IMR-90 (cell line): ENCODE results near the gene RPUSD2. TPM values are rescaled to one million over a fixed set of nuclear protein-coding genes. Genes with fewer than 3 reads are reported as not detected.
A peak's percentile ranks its signal among the peaks of the same experiment; 100 is the strongest.

Source experiments
- ATAC-seq: fragments of 200-7000 bp; cut with Tn5 transposase; 2 replicates; pipeline ENCODE4 v1.9.1; 2020; ENCODE audit warnings: low read depth, mild to moderate bottlenecking, moderate library complexity
- BruUV-seq: library from RNA; stranded (reverse); fragments of 400-500 nt; replicated peaks from 2 replicates; lab custom pipeline; 2021; lab: Mats Ljungman, UMichigan
- CTCF ChIA-PET: fragments of 300-600 bp; formaldehyde crosslinking; extraction: SDS; loops from one replicate; lab custom pipeline; 2021; ENCODE audit warnings: antibody characterized with exemption; lab: Yijun Ruan, JAX
- POLR2A ChIA-PET: fragments of 300-600 bp; sonication (Branson Sonifier 250); formaldehyde crosslinking; loops from one replicate; lab custom pipeline; 2022; ENCODE audit warnings: antibody characterized with exemption; ENCODE audit not compliant: unreplicated experiment; lab: Charles Lee
- DNase-seq: peaks from one replicate; pipeline ENCODE4 v3.0.0; 2013
- H2AFZ ChIP-seq: replicated peaks from 2 replicates; pipeline ENCODE3; 2013; ENCODE audit warnings: low read length, mild to moderate bottlenecking; ENCODE audit not compliant: poor library complexity
- H2AK5ac ChIP-seq: 2 replicates; pipeline ENCODE4 v1.6.1; 2013; ENCODE audit warnings: low read depth, low read length, inconsistent platforms
- H2AK9ac ChIP-seq: replicated peaks from 2 replicates; pipeline ENCODE3; 2013; ENCODE audit warnings: mild to moderate bottlenecking, low read depth, low read length, moderate library complexity; ENCODE audit not compliant: poor library complexity
- H2BK120ac ChIP-seq: 2 replicates; pipeline ENCODE4 v1.6.1; 2013; ENCODE audit warnings: low read depth, low read length, inconsistent platforms
- H2BK15ac ChIP-seq: 3 replicates; pipeline ENCODE4 v1.6.1; 2013; ENCODE audit warnings: low read depth, low read length, inconsistent platforms
- H2BK20ac ChIP-seq: 2 replicates; pipeline ENCODE4 v1.6.1; 2013; ENCODE audit warnings: low read depth, mild to moderate bottlenecking, inconsistent platforms, low read length, moderate library complexity
- H2BK5ac ChIP-seq: 2 replicates; pipeline ENCODE4 v1.6.1; 2013; ENCODE audit warnings: mild to moderate bottlenecking, low read depth, low read length, inconsistent platforms; ENCODE audit not compliant: poor library complexity, severe bottlenecking
- H3K14ac ChIP-seq: replicated peaks from 2 replicates; pipeline ENCODE4 v1.6.1; 2013; ENCODE audit warnings: low read depth, low read length, inconsistent platforms
- H3K18ac ChIP-seq: 2 replicates; pipeline ENCODE4 v1.6.1; 2013; ENCODE audit warnings: low read depth, low read length, control low read depth
- H3K23ac ChIP-seq: 2 replicates; pipeline ENCODE4 v1.6.1; 2013; ENCODE audit warnings: low read depth, low read length, inconsistent platforms
- H3K27ac ChIP-seq: 2 replicates; pipeline ENCODE4 v1.5.1; 2013; ENCODE audit warnings: mild to moderate bottlenecking, control low read depth, low read length; ENCODE audit not compliant: insufficient read depth
- H3K27me3 ChIP-seq: 2 replicates; pipeline ENCODE4 v1.6.1; 2013; ENCODE audit warnings: low read length; ENCODE audit not compliant: control insufficient read depth, insufficient read depth
- H3K36me3 ChIP-seq: 2 replicates; pipeline ENCODE4 v1.6.1; 2013; ENCODE audit warnings: low read length, mixed read lengths; ENCODE audit not compliant: control insufficient read depth, insufficient read depth
- H3K4ac ChIP-seq: 2 replicates; pipeline ENCODE4 v1.6.1; 2013; ENCODE audit warnings: low read depth, low read length, inconsistent platforms
- H3K4me1 ChIP-seq: 2 replicates; pipeline ENCODE4 v1.6.1; 2013; ENCODE audit warnings: low read length, mixed read lengths; ENCODE audit not compliant: control insufficient read depth, insufficient read depth
- H3K4me2 ChIP-seq: 2 replicates; pipeline ENCODE4 v1.6.1; 2013; ENCODE audit warnings: low read depth, mild to moderate bottlenecking, control low read depth, low read length, moderate library complexity
- H3K4me3 ChIP-seq: 2 replicates; pipeline ENCODE4 v1.5.1; 2013; ENCODE audit warnings: low read depth, mild to moderate bottlenecking, control low read depth, low read length, moderate library complexity; ENCODE audit not compliant: insufficient read depth
- H3K56ac ChIP-seq: 2 replicates; pipeline ENCODE4 v1.6.1; 2013; ENCODE audit warnings: low read length, inconsistent platforms; ENCODE audit not compliant: insufficient read depth; ENCODE audit errors: extremely low read depth
- H3K79me1 ChIP-seq, 2 experiments: 2 replicates each; pipeline ENCODE4 v1.6.1; 2013; ENCODE audit warnings: low read length in 2 of 2, inconsistent platforms in 1 of 2, low read depth in 1 of 2
- H3K9ac ChIP-seq: 2 replicates; pipeline ENCODE4 v1.6.1; 2013; ENCODE audit warnings: low read depth, low read length, control low read depth
- H3K9me1 ChIP-seq: 2 replicates; pipeline ENCODE4 v1.6.1; 2013; ENCODE audit warnings: low read length, inconsistent platforms; ENCODE audit not compliant: insufficient read depth
- H3K9me3 ChIP-seq: 2 replicates; pipeline ENCODE4 v1.6.1; 2013; ENCODE audit warnings: low read length; ENCODE audit not compliant: control insufficient read depth, insufficient read depth
- H4K20me1 ChIP-seq: 2 replicates; pipeline ENCODE4 v1.6.1; 2013; ENCODE audit warnings: low read length, inconsistent platforms; ENCODE audit not compliant: insufficient read depth
- H4K5ac ChIP-seq: 2 replicates; pipeline ENCODE4 v1.6.1; 2013; ENCODE audit warnings: mild to moderate bottlenecking, low read depth, low read length, control low read depth
- H4K8ac ChIP-seq, 2 experiments: 2 replicates each; pipeline ENCODE4 v1.6.1; 2013; ENCODE audit warnings: low read depth in 2 of 2, low read length in 2 of 2, control low read depth in 1 of 2, inconsistent platforms in 1 of 2
- H4K91ac ChIP-seq: 2 replicates; pipeline ENCODE4 v1.6.1; 2013; ENCODE audit warnings: low read depth, low read length, inconsistent platforms; ENCODE audit not compliant: insufficient read depth
- CEBPB ChIP-seq: IDR thresholded peaks from 2 replicates; pipeline ENCODE4 v1.6.1; 2012; ENCODE audit warnings: low read depth, low read length, improper control_type of control experiment
- FOS ChIP-seq: fragments of 150-350 bp; IDR thresholded peaks from 2 replicates; pipeline ENCODE4 v1.6.1; 2016; ENCODE audit warnings: low read depth, low read length
- MAFK ChIP-seq: IDR thresholded peaks from 2 replicates; pipeline ENCODE4 v1.6.1; 2012; ENCODE audit warnings: low read depth, low read length, improper control_type of control experiment
- MAZ ChIP-seq: IDR thresholded peaks from 2 replicates; pipeline ENCODE4 v1.6.1; 2012; ENCODE audit warnings: low read depth, mild to moderate bottlenecking, low read length, improper control_type of control experiment, moderate library complexity, borderline replicate concordance
- MXI1 ChIP-seq: IDR thresholded peaks from 2 replicates; pipeline ENCODE4 v1.6.1; 2012; ENCODE audit warnings: low read depth, mild to moderate bottlenecking, low read length, moderate library complexity, borderline replicate concordance
- POLR2A ChIP-seq: IDR thresholded peaks from 2 replicates; pipeline ENCODE4 v1.6.1; 2012; ENCODE audit warnings: mild to moderate bottlenecking, low read depth, low read length
- RAD21 ChIP-seq: IDR thresholded peaks from 2 replicates; pipeline ENCODE4 v1.6.1; 2012; ENCODE audit warnings: low read length, improper control_type of control experiment
- RCOR1 ChIP-seq: IDR thresholded peaks from 2 replicates; pipeline ENCODE4 v1.6.1; 2012; ENCODE audit warnings: mild to moderate bottlenecking, low read length, improper control_type of control experiment; ENCODE audit not compliant: insufficient replicate concordance
- RFX5 ChIP-seq: IDR thresholded peaks from 2 replicates; pipeline ENCODE4 v1.8.0; 2012; ENCODE audit warnings: low read depth, mild to moderate bottlenecking, low read length, moderate library complexity
- SMC3 ChIP-seq: fragments of 150-350 bp; IDR thresholded peaks from 2 replicates; pipeline ENCODE4 v1.6.1; 2016; ENCODE audit warnings: low read depth, mild to moderate bottlenecking, antibody characterized with exemption, low read length, moderate library complexity
- WGBS, 2 experiments: methylation state at CpG; one replicate each; pipeline versions ENCODE4 v1.1.5 to v1.1.7; 2013; ENCODE audit warnings: missing lambda C conversion rate in 2 of 2; ENCODE audit not compliant: insufficient read length in 1 of 2; ENCODE audit errors: extremely low coverage in 2 of 2; 5-methylcytosine and 5-hydroxymethylcytosine counted together
- dilution Hi-C: fragments of 300-500 bp; cut with HindIII; formaldehyde crosslinking; loops from one replicate; pipeline ENCODE4 v1.14.3; 2018; ENCODE audit warnings: low sequenced_read_pairs; ENCODE audit not compliant: unreplicated experiment
- in situ Hi-C: fragments of 300-500 bp; cut with MboI; formaldehyde crosslinking; loops from 3 replicates; pipeline ENCODE4 v1.14.3; 2019; ENCODE audit warnings: low sequenced_read_pairs, inconsistent platforms, mixed read lengths
- intact Hi-C: fragments of 100-400 bp; cut with micrococcal nuclease; formaldehyde crosslinking; loops from 2 replicates; pipeline ENCODE4 v1.10.0; 2022
- polyA plus RNA-seq, 3 experiments: library from polyadenylated mRNA; depleted of rRNA; stranded (reverse); fragments of >200 nt; gene quantifications; 2 replicates each; pipeline ENCODE4 v1.2.3, GENCODE V29; 2012; ENCODE audit warnings: low replicate concordance in 1 of 3
- total RNA-seq: library from RNA; depleted of rRNA; stranded (reverse); fragments of >200 nt; gene quantifications from 2 replicates; pipeline ENCODE4 v1.2.3, GENCODE V29; 2012
- TF ChIP-seq, protein P1 (sequence below): fragments of 150-350 bp; IDR thresholded peaks from 2 replicates; pipeline ENCODE4 v1.6.1; 2017; ENCODE audit warnings: mild to moderate bottlenecking, antibody characterized with exemption, low read length, low read depth
- TF ChIP-seq, protein P2 (sequence below): fragments of 150-350 bp; IDR thresholded peaks from 2 replicates; pipeline ENCODE4 v1.6.1; 2016; ENCODE audit warnings: low read depth, mild to moderate bottlenecking, low read length, moderate library complexity, borderline replicate concordance
- TF ChIP-seq, protein P3 (sequence below): conservative IDR thresholded peaks from 2 replicates; pipeline ENCODE4 v1.5.1; 2012; ENCODE audit warnings: mild to moderate bottlenecking, low read depth, low read length, improper control_type of control experiment

RPUSD2 gene
- total and polyA plus RNA-seq, 2 of the 4 experiments (the other 2 are of a cell fraction) = 7.4 to 13.4 TPM

DNA sequence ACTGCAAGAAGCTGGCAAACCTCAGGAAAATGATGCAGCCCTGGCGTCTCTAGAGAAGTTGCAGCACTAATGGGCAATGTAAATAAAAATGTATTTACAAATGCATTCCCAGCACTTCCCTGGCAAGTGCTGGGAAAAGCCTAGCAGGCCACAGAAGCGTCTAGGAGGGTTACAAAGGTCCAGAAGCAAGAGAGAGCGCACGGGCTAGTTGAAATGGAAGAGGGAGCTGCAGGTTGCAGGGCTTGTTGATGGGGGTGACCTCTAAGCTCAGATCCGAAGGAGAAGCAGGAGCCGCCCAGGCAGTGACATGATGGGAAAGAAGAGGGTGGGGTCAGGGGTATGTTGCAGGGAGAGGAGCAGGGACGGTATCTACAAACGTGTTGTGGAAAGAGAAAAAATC is 22.3 kb downstream of the RPUSD2 start:
- Histone ChIP-seq H3K14ac (no peak overlapping the region), H3K27ac (no peak overlapping the region), H3K56ac (no peak overlapping the region), H4K5ac (no peak overlapping the region), H4K8ac (no peak overlapping the region), H3K4me2 (no peak overlapping the region), H3K27me3 (no peaks in the 10 kb centered on the region), H3K23ac (no peak overlapping the region), H3K4me3 (no peak overlapping the region), H2AK9ac (peak overlapping the region; percentile 50), H4K20me1 (no peaks in the 10 kb centered on the region), H2BK120ac (no peak overlapping the region), H3K79me1 (peaks cover 0 to 10% of the 10 kb centered on the region in 2 experiments; a peak in 3 of 4 replicates), H4K91ac (no peak overlapping the region), H3K36me3 (no peaks in the 10 kb centered on the region), H3K18ac (no peak overlapping the region), H2BK15ac (no peak overlapping the region), H3K4ac (no peak overlapping the region), H3K4me1 (no peaks in the 10 kb centered on the region), H3K9ac (no peak overlapping the region), H2AK5ac (no peak overlapping the region), H2BK5ac (no peak overlapping the region), H2AFZ (no peak overlapping the region), H3K9me3 (no peaks in the 10 kb centered on the region), H3K9me1 (no peaks in the 10 kb centered on the region), H2BK20ac (no peak overlapping the region)
- in situ Hi-C loops = no loop called here
- no peak for DNase-seq
- 54% methylated on average over 4 of the region's 8 CpGs; no CpG with 5 or more reads in 1 of the 2 experiments for WGBS, 2 experiments
- dilution Hi-C loops = no loop called here
- no peak for ATAC-seq
- intact Hi-C loops = loop anchor here (2.0 kb wide), 1 partner anchor 73 kb away; no protein-coding TSS in a partner anchor
- BruUV-seq = no TSS peak
- POLR2A ChIA-PET = no interaction called here
- TF ChIP-seq RFX5 (no peak), FOS (no peak), MAFK (no peak), SMC3 (no peak), RAD21 (no peak), CEBPB (no peak), RCOR1 (no peak), POLR2A (no peak), MXI1 (no peak), MAZ (no peak)
- TF ChIP-seq, protein P1, sequence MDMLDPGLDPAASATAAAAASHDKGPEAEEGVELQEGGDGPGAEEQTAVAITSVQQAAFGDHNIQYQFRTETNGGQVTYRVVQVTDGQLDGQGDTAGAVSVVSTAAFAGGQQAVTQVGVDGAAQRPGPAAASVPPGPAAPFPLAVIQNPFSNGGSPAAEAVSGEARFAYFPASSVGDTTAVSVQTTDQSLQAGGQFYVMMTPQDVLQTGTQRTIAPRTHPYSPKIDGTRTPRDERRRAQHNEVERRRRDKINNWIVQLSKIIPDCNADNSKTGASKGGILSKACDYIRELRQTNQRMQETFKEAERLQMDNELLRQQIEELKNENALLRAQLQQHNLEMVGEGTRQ = no peak
- TF ChIP-seq, protein P2, sequence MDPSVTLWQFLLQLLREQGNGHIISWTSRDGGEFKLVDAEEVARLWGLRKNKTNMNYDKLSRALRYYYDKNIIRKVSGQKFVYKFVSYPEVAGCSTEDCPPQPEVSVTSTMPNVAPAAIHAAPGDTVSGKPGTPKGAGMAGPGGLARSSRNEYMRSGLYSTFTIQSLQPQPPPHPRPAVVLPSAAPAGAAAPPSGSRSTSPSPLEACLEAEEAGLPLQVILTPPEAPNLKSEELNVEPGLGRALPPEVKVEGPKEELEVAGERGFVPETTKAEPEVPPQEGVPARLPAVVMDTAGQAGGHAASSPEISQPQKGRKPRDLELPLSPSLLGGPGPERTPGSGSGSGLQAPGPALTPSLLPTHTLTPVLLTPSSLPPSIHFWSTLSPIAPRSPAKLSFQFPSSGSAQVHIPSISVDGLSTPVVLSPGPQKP = no peak
- TF ChIP-seq, protein P3, sequence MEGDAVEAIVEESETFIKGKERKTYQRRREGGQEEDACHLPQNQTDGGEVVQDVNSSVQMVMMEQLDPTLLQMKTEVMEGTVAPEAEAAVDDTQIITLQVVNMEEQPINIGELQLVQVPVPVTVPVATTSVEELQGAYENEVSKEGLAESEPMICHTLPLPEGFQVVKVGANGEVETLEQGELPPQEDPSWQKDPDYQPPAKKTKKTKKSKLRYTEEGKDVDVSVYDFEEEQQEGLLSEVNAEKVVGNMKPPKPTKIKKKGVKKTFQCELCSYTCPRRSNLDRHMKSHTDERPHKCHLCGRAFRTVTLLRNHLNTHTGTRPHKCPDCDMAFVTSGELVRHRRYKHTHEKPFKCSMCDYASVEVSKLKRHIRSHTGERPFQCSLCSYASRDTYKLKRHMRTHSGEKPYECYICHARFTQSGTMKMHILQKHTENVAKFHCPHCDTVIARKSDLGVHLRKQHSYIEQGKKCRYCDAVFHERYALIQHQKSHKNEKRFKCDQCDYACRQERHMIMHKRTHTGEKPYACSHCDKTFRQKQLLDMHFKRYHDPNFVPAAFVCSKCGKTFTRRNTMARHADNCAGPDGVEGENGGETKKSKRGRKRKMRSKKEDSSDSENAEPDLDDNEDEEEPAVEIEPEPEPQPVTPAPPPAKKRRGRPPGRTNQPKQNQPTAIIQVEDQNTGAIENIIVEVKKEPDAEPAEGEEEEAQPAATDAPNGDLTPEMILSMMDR = no peak
- CTCF ChIA-PET = interaction anchor here (0.5 kb wide), 1 partner anchor 128 kb away, joined by 3 read pairs; no protein-coding TSS in a partner anchor
